ENCODE results near the gene NFAT5.

The NFAT5 gene

DNA sequence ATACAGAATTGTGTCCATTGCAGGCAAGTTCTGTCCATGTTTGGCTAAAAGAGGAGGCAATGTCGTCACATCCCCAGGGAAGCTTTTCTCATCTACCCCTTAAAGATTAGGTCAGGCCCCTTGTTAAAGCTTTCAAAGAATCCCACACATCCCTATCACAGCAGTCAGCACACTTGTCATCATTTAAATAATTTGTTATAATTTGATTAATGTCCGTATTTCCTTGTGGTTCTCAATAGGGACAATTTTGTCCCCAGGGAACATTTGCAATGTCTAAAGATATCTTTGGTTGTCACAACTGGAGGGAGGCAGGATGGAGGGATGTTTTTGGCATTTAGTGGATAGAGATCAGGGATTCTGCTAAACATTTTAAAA lies 28.1 kb upstream of the NFAT5 start:
- H3K27ac ChIP-seq = no peak overlapping the region
- TF ChIP-seq, protein P1, sequence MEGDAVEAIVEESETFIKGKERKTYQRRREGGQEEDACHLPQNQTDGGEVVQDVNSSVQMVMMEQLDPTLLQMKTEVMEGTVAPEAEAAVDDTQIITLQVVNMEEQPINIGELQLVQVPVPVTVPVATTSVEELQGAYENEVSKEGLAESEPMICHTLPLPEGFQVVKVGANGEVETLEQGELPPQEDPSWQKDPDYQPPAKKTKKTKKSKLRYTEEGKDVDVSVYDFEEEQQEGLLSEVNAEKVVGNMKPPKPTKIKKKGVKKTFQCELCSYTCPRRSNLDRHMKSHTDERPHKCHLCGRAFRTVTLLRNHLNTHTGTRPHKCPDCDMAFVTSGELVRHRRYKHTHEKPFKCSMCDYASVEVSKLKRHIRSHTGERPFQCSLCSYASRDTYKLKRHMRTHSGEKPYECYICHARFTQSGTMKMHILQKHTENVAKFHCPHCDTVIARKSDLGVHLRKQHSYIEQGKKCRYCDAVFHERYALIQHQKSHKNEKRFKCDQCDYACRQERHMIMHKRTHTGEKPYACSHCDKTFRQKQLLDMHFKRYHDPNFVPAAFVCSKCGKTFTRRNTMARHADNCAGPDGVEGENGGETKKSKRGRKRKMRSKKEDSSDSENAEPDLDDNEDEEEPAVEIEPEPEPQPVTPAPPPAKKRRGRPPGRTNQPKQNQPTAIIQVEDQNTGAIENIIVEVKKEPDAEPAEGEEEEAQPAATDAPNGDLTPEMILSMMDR (conservative IDR thresholded peaks at IDR 0.05) = no peak

DNA sequence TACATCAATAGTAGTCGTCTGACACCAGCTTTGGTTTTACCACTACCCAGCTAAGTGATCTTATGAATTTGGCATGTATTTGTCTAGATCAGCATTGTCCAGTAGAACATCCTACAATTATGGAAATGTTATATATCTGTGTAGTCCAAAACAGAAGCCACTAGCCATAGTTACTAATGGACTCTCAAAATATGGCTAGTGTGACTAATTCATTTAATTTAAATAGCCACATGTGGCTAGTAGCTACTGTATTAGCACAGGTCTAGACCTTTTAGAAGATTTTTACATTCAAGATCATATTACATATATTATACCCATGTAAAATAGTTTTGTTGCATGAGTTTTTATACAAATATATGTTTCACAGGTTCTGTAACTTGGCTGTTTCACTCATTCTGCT lies 27.0 kb upstream of the NFAT5 start:
- TF ChIP-seq, protein P1 (conservative IDR thresholded peaks at IDR 0.05) = no peak
- no peak overlapping the region for H3K27ac ChIP-seq

DNA sequence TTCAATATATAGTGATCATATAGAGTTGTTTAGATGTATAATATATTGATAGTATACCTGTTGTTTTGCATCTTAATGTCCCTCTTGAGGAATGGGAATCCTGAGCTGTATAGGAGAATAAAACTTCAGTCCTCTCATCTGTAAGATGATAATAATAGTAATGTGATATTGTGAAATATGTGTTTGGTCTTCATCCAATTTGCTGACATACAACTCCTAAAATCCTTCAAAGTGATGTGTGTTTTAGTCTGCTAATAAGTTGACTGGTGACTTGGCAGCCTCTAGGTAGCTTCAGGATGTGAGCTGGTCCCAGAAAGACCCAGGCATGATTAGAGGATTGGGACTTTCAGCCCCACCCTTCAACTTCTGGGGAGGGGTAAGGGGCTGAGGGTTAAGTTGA lies 22.8 kb upstream of the NFAT5 start:
- TF ChIP-seq, protein P1 (conservative IDR thresholded peaks at IDR 0.05) = no peak
- H3K27ac ChIP-seq = no peak overlapping the region

DNA sequence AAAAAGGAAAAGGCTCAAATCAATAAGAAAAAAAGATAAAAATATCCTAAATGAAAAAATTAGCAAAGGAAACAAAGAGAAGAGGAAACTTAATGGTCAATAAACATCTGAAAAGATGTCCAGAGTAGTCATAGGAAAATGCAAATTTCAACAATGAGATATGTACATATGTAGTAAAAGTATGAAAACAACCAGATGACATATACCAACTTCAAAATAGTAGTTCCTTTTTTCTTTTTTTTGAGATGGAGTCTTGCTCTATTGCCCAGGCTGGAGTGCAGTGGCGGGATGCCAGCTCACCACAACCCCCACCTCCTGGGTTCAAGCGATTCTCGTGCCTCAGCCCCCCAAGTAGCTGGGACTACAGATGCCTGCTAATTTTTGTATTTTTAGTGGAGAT lies 21.7 kb upstream of the NFAT5 start:
- H3K27ac ChIP-seq = no peak overlapping the region
- TF ChIP-seq, protein P1 (conservative IDR thresholded peaks at IDR 0.05) = no peak

- peak overlapping the region; percentile 56; the same call in 1 of the 2 replicates for H3K27ac ChIP-seq
These were observed 19.1 kb upstream of the NFAT5 start for GRCh38 chr16:69546663-69547062.

GRCh38 chr16:69553332-69553731 lies 12.4 kb upstream of the NFAT5 start:
- TF ChIP-seq, protein P1 (conservative IDR thresholded peaks at IDR 0.05) = no peak
- no peak overlapping the region for H3K27ac ChIP-seq

GRCh38 chr16:69554495-69554894 lies 11.3 kb upstream of the NFAT5 start:
- H3K27ac ChIP-seq = no peak overlapping the region
- TF ChIP-seq, protein P1 (conservative IDR thresholded peaks at IDR 0.05) = no peak

GRCh38 chr16:69555437-69555836 lies 10.3 kb upstream of the NFAT5 start:
- no peak overlapping the region for H3K27ac ChIP-seq
- TF ChIP-seq, protein P1 (conservative IDR thresholded peaks at IDR 0.05) = no peak

Measured in VCaP (cell line).